DMS79 treated with DMSO at 0.1 percent for 48 hours (cell line): ENCODE data around the gene TOB1.

ENCODE experiments used
- DNase-seq: peaks from one replicate; lab custom pipeline; 2025; lab: John Stamatoyannopoulos, UW

TOB1 gene

DNA sequence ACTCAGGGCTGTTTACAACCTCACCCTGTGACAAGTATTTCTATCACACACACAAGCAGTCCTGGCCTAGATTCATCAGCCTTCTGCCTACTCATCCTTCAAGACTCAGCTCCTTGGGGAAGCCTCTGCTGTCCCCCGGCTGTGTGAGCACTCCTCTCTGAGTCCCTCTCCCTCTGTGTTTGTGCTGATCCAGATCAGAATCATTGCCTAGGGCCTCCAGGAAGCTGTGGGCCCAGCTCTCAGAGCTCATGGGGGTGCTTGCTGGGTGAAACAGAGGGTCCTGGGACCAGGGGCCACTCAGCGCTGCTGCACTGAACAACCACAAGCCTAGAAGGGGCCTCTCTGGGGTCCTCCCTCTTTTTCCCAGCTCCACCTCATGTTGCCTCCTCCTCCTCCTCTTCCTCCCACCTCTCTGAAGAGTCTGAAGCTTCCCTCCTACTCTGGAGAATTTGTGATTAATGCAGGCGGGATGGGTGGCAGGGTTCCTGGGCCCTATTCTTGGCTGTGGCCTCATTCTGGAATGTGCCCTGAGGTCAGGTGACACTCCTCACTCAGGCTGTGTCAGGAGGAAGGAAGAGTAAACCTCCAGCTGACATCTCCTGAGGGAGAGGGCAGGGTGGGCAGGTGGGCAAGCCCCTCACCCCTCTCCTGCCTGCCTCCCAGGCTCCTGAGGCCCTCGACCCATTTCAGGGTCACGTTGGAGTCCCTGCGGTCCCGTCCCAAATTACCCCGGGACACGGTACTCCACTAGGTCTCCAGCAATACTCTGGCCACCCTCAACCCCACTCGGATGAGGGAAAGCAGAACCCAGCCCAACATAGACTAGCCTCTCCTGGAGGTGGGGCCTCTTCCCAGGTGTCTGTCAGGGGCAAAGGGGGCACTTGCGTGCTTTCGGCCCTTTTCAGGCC is 20.7 kb downstream of the TOB1 start:
- no peak for DNase-seq

DNA sequence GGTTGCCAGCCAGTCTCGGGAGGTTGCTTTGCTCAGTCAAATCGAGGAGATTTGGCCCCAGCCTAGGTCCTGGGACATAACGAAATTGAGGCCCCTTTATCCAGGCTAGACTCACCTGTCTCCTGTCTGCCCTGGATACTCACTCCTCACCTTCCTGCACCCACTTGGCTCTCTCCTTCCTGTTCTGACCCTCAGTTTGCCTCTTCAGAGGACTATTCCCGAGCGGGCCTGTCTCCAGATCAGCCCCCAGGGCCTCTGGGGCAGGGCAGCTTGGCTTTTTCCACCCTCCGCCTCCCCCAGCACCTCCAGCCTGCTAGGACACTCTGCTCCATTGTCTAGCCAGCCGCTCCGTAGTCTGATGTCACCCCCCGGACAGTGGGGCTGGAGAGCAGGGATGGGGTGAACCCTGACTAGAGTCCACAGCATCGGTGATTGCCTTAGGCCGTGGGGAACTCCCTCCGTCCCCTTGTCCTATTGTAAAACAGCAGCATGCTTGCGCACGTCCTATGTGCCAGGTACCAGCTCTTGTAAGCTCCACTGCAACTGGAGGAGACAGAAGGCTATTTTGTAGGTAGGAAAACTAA is 21.9 kb downstream of the TOB1 start:
- no peak for DNase-seq

DNA sequence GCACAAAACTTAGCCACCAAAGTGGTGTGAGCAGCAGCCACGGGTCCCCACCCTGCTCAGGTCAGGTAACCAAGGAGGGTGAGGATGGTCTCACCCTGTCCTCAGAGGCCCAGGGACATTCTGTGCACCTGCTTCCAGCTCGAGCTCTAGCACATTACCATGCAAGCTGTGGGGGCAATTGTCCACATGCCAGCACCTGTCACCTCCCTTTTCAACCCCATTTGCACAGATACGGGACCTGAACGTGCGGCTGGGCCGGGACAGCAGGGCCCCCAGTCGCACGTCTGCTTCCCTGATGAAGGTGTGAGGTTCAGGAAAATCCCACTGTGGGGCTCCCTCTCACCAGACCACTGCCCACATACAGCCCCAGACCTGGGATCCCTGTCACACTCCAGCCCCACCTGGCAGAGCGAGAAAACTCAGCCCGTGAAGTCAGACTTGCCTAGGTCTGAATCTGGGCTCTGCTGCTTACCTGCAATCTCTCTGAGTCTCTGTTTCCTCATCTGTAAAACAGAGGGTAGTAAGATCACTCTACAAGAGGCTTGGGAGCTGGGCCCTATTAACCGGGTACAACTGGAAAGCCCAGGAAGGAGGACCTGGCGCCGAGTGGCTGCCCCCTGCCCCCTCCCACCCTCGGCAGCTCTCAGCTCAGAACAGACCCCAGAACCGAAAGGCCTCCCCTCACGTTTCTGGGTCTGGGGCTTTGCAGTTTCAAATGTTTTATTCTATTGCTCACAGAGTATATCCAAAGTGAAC is 22.8 kb downstream of the TOB1 start:
- DNase-seq, result no peak

DNA sequence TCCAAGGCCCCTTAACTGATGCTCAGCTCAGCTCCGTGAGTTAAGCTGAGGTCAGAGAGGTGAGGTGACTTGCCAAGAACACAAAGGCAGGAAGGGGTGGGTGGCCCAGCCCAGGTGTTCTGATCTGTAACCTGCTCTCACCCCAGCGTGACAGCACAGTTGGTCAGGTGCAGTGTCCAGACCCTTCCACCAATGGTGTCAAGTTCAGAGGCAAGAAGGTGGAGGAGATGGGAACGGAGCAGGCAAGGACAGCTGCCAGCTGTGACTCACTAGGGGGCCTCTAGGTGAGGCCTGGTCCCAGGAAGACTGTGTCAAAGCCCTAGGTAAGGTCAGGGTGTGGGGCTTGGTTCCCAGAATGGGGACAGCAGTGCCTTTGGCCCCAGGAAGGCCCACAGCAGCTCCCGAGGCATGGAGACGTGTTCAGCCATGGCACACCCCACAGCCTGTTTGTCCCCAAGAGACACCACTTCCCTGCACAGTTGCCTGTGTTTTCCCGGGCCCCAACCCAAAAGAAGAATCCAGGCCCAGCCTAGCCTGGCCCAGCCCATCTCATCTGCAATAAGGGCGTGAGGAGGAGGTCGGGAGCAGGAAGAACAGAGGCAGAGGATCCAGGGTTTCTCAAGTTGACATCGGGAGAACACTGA is 23.5 kb downstream of the TOB1 start:
- DNase-seq, result no peak

DNA sequence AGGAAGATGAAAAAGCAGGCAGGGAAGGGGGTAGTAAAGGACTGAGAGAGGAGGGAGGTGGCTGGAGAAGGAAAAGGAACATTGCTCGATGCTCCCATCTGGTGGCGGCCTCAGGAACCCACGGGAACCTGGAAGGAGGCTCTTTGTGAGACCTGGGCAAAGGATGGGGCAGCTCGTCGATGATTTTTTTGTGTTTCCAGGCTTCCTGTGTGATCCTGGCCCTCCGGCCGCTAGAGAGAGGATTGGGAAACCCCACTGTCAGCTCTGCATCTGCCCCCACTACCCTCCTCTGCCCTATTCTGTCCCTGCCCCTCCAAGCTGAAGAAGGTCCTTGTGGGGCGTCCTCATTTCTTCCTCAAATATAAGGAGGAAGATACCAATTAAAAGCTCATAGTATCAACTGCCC is 24.2 kb downstream of the TOB1 start:
- peak; percentile 82 for DNase-seq

DNA sequence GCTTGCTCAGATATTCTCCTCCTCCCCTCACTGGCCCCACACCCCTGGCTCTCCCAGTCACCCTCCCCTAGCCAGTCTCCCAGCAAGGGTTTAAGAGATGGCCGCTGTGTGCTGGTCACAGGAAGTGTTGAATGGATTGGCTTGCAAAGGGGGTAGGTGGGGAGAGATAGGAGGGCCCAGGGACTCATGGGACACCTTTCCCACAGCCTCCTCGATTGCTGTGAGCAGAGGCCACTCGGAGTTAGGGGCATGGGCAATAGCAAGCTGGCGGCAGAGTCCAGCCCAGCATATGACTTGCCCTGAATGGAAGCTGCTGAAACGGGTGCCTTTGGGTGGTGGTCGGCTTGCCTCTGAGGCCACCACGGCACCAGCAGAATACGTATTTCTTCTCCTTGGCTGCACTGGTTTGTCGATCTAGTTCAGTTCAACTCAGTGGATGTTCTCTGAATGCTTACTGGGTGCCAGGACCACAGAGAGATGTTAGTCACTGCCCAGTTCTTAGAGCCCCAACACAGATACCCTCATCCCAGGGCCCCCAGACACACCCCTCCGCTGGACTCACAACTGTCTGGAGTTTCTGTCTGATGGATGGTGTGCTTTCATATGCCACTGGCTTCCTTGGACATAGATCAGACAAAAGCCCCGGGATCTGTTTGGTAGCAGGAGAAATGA is 24.7 kb downstream of the TOB1 start:
- no peak for DNase-seq

DNA sequence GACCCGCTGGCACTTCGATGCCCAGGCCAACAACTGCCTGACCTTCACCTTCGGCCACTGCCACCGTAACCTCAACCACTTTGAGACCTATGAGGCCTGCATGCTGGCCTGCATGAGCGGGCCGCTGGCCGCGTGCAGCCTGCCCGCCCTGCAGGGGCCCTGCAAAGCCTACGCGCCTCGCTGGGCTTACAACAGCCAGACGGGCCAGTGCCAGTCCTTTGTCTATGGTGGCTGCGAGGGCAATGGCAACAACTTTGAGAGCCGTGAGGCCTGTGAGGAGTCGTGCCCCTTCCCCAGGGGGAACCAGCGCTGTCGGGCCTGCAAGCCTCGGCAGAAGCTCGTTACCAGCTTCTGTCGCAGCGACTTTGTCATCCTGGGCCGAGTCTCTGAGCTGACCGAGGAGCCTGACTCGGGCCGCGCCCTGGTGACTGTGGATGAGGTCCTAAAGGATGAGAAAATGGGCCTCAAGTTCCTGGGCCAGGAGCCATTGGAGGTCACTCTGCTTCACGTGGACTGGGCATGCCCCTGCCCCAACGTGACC is 25.8 kb downstream of the TOB1 start:
- DNase-seq, result no peak

DNA sequence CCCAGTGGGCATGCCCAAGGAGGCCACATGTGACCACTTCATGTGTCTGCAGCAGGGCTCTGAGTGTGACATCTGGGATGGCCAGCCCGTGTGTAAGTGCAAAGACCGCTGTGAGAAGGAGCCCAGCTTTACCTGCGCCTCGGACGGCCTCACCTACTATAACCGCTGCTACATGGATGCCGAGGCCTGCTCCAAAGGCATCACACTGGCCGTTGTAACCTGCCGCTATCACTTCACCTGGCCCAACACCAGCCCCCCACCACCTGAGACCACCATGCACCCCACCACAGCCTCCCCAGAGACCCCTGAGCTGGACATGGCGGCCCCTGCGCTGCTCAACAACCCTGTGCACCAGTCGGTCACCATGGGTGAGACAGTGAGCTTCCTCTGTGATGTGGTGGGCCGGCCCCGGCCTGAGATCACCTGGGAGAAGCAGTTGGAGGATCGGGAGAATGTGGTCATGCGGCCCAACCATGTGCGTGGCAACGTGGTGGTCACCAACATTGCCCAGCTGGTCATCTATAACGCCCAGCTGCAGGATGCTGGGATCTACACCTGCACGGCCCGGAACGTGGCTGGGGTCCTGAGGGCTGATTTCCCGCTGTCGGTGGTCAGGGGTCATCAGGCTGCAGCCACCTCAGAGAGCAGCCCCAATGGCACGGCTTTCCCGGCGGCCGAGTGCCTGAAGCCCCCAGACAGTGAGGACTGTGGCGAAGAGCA is 26.4 kb downstream of the TOB1 start:
- DNase-seq, result no peak

DNA sequence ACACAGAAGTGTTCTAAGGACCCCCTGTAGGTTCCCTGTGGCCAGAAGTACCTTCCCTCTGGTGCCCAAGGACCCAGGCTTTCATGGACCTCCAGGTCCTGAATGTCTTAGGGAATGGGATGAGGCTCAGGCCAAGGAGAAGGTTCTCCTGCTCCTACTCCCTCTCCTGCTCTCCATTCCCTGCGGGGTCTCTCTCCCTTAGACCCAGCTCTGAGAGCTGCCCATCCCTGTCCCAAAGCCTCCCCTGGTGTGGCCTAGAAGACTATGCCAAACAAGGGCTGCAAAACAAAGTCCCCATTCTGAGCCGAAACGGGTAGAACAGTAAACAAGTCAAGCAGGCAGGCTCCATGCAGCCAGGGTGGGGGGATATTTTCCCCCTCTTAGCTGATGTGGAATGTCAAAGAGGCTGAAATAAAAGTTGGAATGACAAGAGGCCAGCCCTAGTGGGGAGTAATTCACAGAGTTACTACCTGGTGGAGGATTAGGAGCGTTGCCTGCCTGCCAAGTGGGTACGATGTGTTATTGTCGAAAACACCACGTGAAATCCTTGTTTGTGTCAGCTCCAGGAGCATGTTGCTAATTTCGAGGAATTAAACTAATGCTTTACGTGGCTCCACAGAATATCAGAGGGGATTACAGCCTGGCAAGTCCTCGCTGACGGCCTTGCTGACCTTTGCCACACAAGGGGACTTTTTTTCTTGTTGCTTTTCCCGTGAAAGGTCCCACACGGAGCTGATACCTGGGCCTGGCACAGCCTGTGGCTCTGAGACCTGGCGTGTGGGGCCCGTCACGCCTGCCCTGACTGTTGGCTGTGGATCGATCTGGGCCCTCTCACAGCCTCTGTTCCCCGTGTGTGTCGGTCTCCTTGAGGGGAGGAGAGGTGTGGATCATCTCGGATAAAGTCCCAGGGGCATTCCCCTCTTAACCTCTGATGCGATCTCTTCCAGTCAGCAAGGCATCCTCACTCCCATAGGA is 27.9 kb downstream of the TOB1 start:
- DNase-seq, result no peak

DNA sequence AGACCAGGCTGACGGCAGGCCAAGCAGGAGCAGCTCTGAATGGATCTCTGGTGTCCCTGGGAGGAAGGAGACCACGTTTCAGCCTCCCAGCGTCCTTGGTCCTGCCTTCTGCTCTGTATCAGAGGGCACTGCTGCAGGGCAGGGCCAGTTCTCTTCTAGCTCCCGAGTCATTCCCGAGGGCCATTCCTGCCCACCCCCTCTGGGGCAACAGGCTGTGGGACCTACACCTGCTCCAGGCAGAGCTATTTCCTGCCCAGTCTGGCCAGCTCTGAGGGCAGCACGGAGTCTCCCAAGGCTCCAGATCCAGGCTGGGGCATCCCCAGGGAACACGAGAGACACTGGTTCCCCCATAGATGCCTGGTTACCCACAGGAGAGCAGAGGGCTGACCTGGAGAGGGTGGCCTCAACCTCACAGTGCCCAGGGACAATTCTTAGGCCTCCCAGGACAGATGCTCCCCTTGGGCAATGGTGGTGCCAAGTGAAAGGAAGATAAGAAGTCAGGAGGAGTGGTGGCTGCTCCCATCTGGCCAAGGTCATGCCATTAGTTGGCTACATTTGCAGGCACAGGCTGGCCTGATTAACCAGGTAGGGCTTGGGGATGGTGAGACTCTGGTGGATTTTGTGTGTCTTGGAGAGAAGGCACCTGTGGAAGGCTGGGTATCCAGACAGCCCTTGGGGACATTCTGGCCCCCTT is 28.7 kb downstream of the TOB1 start:
- DNase-seq, result no peak

DNA sequence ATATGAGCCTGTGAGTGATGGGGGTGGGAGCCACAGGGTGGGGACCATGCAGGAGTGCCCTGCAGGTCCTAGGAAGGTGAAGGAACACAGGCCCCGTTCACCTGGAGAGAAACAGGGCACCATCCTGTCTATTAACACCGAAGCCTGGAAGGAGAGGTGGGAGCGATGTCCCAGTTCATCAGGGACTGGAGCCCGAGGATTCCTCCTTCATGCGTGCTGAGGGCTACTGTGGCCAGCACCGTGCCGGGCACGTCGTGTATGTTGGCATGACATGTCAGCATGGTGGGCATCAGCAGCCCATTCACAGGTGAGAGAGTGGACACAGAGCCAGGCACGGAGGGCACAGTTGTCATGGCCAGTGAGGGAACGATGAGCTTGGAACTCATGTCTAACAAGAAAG is 29.3 kb downstream of the TOB1 start:
- no peak for DNase-seq

DNA sequence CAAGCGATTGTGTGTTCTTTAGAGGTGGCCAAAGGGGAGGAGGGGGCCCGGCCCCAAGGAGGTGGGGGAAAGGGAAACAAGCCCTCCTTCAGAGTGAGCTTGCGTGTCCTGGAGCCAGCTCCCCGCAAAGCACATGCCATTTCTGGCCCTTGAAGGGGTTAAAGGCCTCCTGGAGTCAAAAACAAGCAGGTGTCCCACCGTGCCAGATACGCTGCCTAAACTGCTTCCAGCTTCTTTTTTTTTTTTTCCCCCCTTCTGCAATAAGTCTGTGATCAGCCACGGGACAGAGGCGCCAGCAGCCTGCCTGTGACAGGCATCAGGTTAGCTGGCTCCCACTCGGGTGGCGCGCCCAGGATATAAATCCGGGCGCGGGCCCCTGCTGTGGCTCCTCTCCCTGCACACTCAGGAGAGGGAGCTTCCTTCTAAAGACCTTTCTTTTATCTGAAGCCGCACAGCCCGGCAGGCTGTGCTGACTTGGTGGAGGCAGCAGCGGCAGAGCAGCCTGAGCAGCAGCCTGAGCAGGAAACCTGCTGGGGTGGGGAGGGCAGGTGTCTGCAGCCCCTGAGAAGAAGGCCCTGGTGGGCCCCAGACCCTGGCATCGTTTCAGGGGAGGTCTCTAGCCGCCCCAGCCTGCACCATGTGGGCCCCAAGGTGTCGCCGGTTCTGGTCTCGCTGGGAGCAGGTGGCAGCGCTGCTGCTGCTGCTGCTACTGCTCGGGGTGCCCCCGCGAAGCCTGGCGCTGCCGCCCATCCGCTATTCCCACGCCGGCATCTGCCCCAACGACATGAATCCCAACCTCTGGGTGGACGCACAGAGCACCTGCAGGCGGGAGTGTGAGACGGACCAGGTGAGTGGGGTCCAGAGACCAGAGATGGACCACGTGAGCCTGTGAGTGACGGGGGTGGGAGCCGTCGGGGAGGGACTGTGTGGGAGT is 30.6 kb downstream of the TOB1 start, which contains the start of gene WFIKKN2:
Gene WFIKKN2 (plus strand): TSS at position 286 of the 934 bp plus-strand sequence. CDS start 352 bp downstream, at position 638.
- no peak for DNase-seq

DNA sequence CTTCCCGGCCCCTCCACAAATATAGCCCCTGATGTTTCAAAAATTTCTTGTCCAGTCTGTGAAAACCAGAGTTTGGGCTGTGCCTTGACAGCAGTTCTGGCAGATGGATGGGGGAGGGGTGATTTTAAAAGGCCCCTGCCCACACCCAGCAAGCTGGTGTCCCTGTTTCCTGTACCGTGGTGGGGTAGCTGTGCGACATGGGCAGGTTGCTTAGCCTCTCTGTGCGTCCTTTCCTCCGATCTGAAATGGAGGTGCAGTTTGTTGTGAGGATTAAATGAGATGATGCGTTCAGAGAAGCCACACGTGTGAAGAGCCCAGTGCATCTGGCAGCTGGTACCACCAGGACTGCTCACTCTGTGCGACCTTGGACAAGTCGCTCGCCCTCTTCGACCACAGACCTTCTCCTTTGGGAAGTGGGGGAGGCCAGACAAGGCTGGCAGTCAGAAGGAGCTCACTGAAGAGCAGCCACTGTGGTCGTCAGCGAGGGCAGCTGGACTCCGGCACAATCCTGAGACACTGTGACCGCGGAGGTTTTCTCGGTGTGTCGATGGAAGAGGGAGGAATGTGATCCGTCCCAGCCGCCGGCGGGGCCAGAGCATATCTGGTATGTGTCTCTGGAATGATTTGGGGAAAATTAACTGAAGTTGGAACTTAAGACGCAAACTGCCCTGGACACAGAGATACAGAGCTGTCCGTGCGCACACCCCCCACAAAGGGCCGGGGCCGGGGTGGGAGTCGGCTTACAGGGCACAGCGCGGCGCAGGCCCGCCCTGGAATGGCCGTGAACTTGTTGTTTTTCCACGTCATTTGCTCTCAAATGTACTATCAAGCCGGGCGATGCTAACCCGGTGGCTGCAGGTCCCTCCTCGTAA is 31.5 kb downstream of the TOB1 start:
- peak; percentile 32 for DNase-seq

DNA sequence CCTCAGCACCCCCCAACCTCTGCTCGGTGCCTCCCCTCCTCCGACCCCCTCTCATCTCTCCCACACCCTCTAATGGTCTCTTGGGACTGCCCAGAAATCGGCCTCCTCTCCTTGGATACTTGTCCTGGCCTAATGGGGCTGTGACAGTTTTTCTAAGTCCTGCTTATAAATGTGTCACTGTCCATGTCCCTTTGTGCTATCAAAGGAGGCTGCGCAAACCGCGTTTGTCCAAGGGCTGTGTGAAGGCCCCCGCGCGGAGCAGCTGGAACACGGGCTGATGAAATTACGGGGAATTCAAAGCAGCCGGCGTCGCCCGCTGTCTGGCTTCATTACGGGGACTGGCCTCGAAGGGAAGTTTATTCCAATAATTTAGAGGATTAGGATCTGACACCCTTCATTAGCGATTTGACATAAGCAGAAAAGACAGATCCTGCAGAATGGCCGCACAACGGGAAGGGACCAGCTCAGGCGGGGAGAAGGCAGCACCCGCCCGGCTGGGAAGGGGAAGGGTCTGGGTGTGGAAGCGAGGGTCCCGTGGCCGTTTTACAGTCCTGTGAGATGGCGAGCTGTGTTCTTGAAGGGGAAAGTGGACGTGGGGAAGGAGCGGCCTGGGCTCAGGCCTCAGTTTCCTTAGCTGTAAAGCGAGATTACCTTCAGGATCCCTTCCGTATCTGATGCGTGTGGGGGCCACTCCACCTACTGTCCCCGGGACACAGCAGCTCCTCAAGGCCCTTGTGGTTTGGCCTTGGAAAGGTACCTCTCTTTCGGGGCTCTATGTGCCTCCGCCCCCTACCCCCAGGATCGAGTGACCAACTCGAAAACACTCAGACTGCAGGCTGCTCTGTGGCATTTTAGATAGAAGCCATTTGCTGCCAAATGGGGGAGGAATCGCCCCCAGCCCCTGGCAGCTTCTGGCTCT is 32.4 kb downstream of the TOB1 start:
- DNase-seq, result no peak

DNA sequence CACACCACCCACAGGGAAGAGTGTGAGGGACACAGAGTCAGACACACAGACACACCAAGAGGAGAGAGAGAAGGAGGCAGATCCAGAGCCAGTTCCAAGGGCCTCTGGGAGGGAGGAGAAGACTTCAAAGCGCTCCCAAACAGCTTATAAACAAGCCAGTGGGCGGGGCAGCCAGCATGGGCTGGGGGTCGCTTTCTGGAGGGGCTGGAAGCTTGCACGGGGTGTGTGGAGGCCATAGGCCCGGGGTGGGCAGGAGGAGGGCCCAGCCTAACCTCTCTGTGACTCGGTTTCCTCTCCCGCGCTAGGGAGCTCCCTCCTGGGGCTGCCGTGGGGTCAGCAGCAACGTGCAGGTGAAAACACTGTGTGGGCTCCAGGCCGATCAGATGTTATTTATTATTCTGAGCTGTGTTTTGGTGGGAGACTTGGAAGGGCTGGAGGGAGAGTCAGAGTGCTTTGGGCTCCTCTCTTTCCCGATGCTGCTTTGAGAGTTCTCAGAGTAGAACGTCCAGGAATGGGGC is 33.2 kb downstream of the TOB1 start:
- no peak for DNase-seq
